HepG2 (cell line): ENCODE results near the gene OBP2B. TPM values are rescaled to one million over a fixed set of nuclear protein-coding genes. Genes with fewer than 3 reads are reported as not detected.

ENCODE experiments used
- BCL6 ChIP-seq: IDR thresholded peaks from 2 replicates; pipeline ENCODE4 v1.6.1; 2016; ENCODE audit warnings: missing genetic modification reagents, missing compliant biosample characterization
- CEBPG ChIP-seq: IDR thresholded peaks from 2 replicates; pipeline ENCODE4 v1.6.1; 2016
- GATAD2A ChIP-seq: IDR thresholded peaks from 2 replicates; pipeline ENCODE4 v1.6.1; 2016
- HNF4A ChIP-seq: sonication (generic); formaldehyde crosslinking; IDR thresholded peaks from 2 replicates; pipeline ENCODE4 v1.4.0; 2020; ENCODE audit warnings: missing genetic modification reagents
- KLF15 ChIP-seq: sonication (generic); formaldehyde crosslinking; IDR thresholded peaks from 2 replicates; pipeline ENCODE4 v1.8.1; 2023; ENCODE audit warnings: borderline replicate concordance, mild to moderate bottlenecking, inconsistent platforms, missing genetic modification reagents, mixed read lengths
- MBNL3 ChIP-seq: fragments of 250-450 bp; sonication (Bioruptor Pico); conservative IDR thresholded peaks from 2 replicates; pipeline ENCODE4 v1.8.0; 2022; ENCODE audit warnings: mild to moderate bottlenecking, inconsistent platforms
- NR2F1 ChIP-seq, 2 experiments: fragments of 450-650 bp in 1 of 2; formaldehyde crosslinking in 1 of 2; IDR thresholded peaks; 2 replicates each; pipeline versions ENCODE4 v1.5.0 to v1.6.1; 2016 to 2020; ENCODE audit warnings: mild to moderate bottlenecking in 1 of 2, missing compliant biosample characterization in 1 of 2, missing genetic modification reagents in 1 of 2, moderate library complexity in 1 of 2
- PHF21A ChIP-seq: sonication (generic); formaldehyde crosslinking; IDR thresholded peaks from 2 replicates; pipeline ENCODE4 v1.5.0; 2020; ENCODE audit warnings: mild to moderate bottlenecking, missing genetic modification reagents
- RARG ChIP-seq: sonication (generic); formaldehyde crosslinking; IDR thresholded peaks from 2 replicates; pipeline ENCODE4 v1.4.0; 2020; ENCODE audit warnings: low read depth, mild to moderate bottlenecking, missing genetic modification reagents
- RFX1 ChIP-seq: fragments of 450-650 bp; IDR thresholded peaks from 2 replicates; pipeline ENCODE4 v1.6.1; 2017
- RORA ChIP-seq: sonication (generic); formaldehyde crosslinking; IDR thresholded peaks from 2 replicates; pipeline ENCODE4 v1.5.0; 2020; ENCODE audit warnings: mild to moderate bottlenecking, missing genetic modification reagents, moderate library complexity
- SKI ChIP-seq: fragments of 450-650 bp; IDR thresholded peaks from one replicate; pipeline ENCODE4 v1.6.1; 2018; ENCODE audit warnings: mild to moderate bottlenecking; ENCODE audit not compliant: partially characterized antibody
- SMC3 ChIP-seq: IDR thresholded peaks from 2 replicates; pipeline ENCODE4 v1.6.1; 2011; ENCODE audit warnings: low read length, improper control_type of control experiment
- SNAI1 ChIP-seq: sonication (generic); formaldehyde crosslinking; IDR thresholded peaks from 2 replicates; pipeline ENCODE4 v1.5.0; 2020; ENCODE audit warnings: mild to moderate bottlenecking, missing genetic modification reagents, borderline replicate concordance
- STAG1 ChIP-seq: sonication (generic); formaldehyde crosslinking; IDR thresholded peaks from 2 replicates; pipeline ENCODE4 v1.4.0; 2020; ENCODE audit warnings: missing genetic modification reagents
- XRCC5 ChIP-seq: fragments of 200-400 bp; formaldehyde crosslinking; optimal IDR thresholded peaks from 2 replicates; pipeline ENCODE3; 2017; ENCODE audit warnings: mild to moderate bottlenecking, low read length
- ZKSCAN8 ChIP-seq: IDR thresholded peaks from 2 replicates; pipeline ENCODE4 v1.6.1; 2016; ENCODE audit warnings: borderline replicate concordance, missing genetic modification reagents, missing compliant biosample characterization
- ZNF460 ChIP-seq: sonication (generic); formaldehyde crosslinking; IDR thresholded peaks from 2 replicates; pipeline ENCODE4 v1.5.1; 2020; ENCODE audit warnings: missing genetic modification reagents, mild to moderate bottlenecking, borderline replicate concordance
- ZNF570 ChIP-seq: sonication (generic); formaldehyde crosslinking; IDR thresholded peaks from 2 replicates; pipeline ENCODE4 v1.4.0; 2020; ENCODE audit warnings: mild to moderate bottlenecking, missing genetic modification reagents, borderline replicate concordance
- polyA plus RNA-seq, 8 experiments: library from polyadenylated mRNA; depleted of rRNA in 3 of 8; stranded (reverse) in 7 of 8; unstranded in 1 of 8; fragments of >200 nt; fragmentation: Illumina TruSeq in 4 of 8; extraction: Trizol in 4 of 8; gene quantifications; 2 replicates each; pipeline versions ENCODE4 v1.2.1 to v1.2.3, GENCODE V29; 2011 to 2016; ENCODE audit warnings: low read depth in 4 of 8, missing spikeins in 1 of 8, mixed read lengths in 1 of 8; ENCODE audit not compliant: insufficient read depth in 1 of 8
- total RNA-seq, 5 experiments: library from RNA; depleted of rRNA; stranded (reverse); fragments of >200 nt; fragmentation: Illumina TruSeq; extraction: Trizol; gene quantifications; 2 replicates each; pipeline ENCODE4 v1.2.3, GENCODE V29; 2016; ENCODE audit warnings: low read depth in 1 of 5
- TF ChIP-seq, protein P1 (sequence below): sonication (generic); formaldehyde crosslinking; IDR thresholded peaks from 2 replicates; pipeline ENCODE4 v1.5.0; 2020; ENCODE audit warnings: mild to moderate bottlenecking, missing genetic modification reagents
- TF ChIP-seq, protein P2 (sequence below): sonication (generic); formaldehyde crosslinking; IDR thresholded peaks from 2 replicates; pipeline ENCODE4 v1.4.0; 2020; ENCODE audit warnings: low read depth, missing genetic modification reagents
- TF ChIP-seq, protein P3 (sequence below): sonication (generic); formaldehyde crosslinking; IDR thresholded peaks from 2 replicates; pipeline ENCODE4 v1.5.0; 2020; ENCODE audit warnings: mild to moderate bottlenecking, missing genetic modification reagents, moderate library complexity

Gene OBP2B
- total and polyA plus RNA-seq, 2 of the 13 experiments (the other 11 are each of a cell fraction or from before 2014, with no cell fraction given) = not detected

DNA sequence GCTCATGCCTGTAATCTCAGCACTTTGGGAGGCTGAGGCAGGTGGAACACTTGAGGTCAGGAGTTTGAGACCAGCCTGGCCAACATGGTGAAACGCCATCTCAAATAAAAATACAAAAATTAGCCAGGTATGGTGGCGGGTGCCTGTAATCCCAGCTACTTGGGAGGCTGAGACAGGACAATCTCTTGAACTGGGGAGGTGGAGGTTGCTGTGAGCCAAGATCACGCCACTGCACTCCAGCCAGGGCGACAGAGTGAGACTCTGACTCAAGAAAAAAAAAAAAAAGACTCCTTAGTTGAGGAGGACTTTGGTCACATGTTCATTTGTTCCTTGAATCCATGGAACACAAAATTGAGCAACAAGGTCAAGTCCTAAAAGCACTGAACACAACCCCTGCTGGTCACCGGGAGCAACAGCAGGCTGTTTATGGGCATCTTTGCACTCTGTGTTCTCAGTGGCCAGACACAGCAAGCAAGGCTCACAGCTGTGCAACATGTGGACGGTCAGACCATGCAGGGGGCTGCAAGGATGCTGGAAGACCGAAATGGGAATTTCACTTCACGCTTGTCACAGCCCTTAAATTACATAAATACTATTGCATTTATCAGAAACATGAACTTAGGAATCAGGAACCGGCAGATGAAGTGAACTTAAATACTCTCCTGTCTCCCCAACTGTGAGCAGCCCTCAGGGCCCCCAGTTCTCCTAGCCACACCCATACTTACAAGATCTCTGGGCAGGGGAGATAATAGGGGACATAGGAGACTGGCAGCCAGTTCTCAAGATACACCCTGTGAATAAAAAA is 48.1 kb downstream of the OBP2B start (continued):
- TF ChIP-seq, protein P1, sequence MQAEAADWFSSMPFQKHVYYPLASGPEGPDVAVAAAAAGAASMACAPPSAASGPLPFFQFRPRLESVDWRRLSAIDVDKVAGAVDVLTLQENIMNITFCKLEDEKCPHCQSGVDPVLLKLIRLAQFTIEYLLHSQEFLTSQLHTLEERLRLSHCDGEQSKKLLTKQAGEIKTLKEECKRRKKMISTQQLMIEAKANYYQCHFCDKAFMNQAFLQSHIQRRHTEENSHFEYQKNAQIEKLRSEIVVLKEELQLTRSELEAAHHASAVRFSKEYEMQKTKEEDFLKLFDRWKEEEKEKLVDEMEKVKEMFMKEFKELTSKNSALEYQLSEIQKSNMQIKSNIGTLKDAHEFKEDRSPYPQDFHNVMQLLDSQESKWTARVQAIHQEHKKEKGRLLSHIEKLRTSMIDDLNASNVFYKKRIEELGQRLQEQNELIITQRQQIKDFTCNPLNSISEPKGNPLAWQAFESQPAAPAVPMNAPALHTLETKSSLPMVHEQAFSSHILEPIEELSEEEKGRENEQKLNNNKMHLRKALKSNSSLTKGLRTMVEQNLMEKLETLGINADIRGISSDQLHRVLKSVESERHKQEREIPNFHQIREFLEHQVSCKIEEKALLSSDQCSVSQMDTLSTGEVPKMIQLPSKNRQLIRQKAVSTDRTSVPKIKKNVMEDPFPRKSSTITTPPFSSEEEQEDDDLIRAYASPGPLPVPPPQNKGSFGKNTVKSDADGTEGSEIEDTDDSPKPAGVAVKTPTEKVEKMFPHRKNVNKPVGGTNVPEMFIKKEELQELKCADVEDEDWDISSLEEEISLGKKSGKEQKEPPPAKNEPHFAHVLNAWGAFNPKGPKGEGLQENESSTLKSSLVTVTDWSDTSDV (CRISPR knock-in tag) = no peak
- TF ChIP-seq BCL6 (CRISPR knock-in tag) (0 out of 2 replicates have a peak, but pooled peaks have one; percentile 21), XRCC5 (peak; percentile 59), MBNL3 (CRISPR knock-in tag) (no peak), SKI (no peak), STAG1 (CRISPR knock-in tag) (peak; percentile 46), RORA (CRISPR knock-in tag) (no peak), GATAD2A (peak; percentile 29; the same call in 1 of the 2 replicates), RARG (CRISPR knock-in tag) (no peak), ZKSCAN8 (CRISPR knock-in tag) (no peak), HNF4A (CRISPR knock-in tag) (peak; percentile 60), NR2F1 (CRISPR knock-in tag; IDR thresholded peaks at IDR 0.05) (0 out of 4 replicates have a peak, but pooled peaks of 1 of the 2 experiments have one; percentile 37), SNAI1 (CRISPR knock-in tag) (no peak), ZNF460 (peak; percentile 80), ZNF570 (CRISPR knock-in tag) (no peak), RFX1 (no peak), KLF15 (CRISPR knock-in tag) (no peak), SMC3 (peak; percentile 50; the same call in 1 of the 2 replicates), CEBPG (CRISPR knock-in tag) (peak; percentile 87), PHF21A (CRISPR knock-in tag) (no peak)
- TF ChIP-seq, protein P2, sequence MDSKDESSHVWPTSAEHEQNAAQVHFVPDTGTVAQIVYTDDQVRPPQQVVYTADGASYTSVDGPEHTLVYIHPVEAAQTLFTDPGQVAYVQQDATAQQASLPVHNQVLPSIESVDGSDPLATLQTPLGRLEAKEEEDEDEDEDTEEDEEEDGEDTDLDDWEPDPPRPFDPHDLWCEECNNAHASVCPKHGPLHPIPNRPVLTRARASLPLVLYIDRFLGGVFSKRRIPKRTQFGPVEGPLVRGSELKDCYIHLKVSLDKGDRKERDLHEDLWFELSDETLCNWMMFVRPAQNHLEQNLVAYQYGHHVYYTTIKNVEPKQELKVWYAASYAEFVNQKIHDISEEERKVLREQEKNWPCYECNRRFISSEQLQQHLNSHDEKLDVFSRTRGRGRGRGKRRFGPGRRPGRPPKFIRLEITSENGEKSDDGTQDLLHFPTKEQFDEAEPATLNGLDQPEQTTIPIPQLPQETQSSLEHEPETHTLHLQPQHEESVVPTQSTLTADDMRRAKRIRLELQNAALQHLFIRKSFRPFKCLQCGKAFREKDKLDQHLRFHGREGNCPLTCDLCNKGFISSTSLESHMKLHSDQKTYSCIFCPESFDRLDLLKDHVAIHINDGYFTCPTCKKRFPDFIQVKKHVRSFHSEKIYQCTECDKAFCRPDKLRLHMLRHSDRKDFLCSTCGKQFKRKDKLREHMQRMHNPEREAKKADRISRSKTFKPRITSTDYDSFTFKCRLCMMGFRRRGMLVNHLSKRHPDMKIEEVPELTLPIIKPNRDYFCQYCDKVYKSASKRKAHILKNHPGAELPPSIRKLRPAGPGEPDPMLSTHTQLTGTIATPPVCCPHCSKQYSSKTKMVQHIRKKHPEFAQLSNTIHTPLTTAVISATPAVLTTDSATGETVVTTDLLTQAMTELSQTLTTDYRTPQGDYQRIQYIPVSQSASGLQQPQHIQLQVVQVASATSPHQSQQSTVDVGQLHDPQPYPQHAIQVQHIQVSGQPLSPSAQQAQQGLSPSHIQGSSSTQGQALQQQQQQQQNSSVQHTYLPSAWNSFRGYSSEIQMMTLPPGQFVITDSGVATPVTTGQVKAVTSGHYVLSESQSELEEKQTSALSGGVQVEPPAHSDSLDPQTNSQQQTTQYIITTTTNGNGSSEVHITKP = no peak
- TF ChIP-seq, protein P3, sequence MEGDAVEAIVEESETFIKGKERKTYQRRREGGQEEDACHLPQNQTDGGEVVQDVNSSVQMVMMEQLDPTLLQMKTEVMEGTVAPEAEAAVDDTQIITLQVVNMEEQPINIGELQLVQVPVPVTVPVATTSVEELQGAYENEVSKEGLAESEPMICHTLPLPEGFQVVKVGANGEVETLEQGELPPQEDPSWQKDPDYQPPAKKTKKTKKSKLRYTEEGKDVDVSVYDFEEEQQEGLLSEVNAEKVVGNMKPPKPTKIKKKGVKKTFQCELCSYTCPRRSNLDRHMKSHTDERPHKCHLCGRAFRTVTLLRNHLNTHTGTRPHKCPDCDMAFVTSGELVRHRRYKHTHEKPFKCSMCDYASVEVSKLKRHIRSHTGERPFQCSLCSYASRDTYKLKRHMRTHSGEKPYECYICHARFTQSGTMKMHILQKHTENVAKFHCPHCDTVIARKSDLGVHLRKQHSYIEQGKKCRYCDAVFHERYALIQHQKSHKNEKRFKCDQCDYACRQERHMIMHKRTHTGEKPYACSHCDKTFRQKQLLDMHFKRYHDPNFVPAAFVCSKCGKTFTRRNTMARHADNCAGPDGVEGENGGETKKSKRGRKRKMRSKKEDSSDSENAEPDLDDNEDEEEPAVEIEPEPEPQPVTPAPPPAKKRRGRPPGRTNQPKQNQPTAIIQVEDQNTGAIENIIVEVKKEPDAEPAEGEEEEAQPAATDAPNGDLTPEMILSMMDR = peak; percentile 74
